Right lobe of liver (tissue), 4 donors: ENCODE measurements around the gene OR1N2.

Source experiments
- POLR2A ChIP-seq: fragments of 450-650 bp; IDR thresholded peaks from one replicate; pipeline ENCODE4 v1.6.1; 2017; ENCODE audit warnings: antibody characterized with exemption, mild to moderate bottlenecking
- TF ChIP-seq, protein P1 (sequence below), 4 donors: fragments of 200-600 bp in 3 of 4; fragments of 450-650 bp in 1 of 4; IDR thresholded peaks; one replicate each; pipeline versions ENCODE4 v1.5.1 to v1.8.0; 2016 to 2022; ENCODE audit warnings: antibody characterized with exemption in 4 of 4, mild to moderate bottlenecking in 2 of 4
- donor health status: DM: no; HTN: no; CAD: no.
- donor health status: DM: no; HTN: no; CAD: no.
- donor health status: DM: no; HTN: yes; CAD: no.

DNA sequence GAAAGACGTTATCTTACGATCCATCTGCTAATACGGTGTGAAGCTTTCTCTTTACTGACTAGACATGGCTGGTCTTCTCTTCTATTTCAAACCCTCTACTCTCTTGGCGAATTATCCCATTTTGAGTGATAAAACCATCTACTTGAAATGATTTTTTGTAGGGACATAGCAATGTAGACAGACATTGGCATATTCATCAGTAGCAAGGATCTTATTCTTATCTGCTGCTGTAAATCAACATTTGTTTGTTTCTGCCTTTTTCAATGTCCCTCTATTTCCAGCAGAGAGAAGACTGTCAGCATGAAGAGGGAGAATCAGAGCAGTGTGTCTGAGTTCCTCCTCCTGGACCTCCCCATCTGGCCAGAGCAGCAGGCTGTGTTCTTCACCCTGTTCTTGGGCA is 34.1 kb upstream of the OR1N2 start, which contains the start of gene OR1J4:
- no peak for TF ChIP-seq POLR2A
- TF ChIP-seq, protein P1, sequence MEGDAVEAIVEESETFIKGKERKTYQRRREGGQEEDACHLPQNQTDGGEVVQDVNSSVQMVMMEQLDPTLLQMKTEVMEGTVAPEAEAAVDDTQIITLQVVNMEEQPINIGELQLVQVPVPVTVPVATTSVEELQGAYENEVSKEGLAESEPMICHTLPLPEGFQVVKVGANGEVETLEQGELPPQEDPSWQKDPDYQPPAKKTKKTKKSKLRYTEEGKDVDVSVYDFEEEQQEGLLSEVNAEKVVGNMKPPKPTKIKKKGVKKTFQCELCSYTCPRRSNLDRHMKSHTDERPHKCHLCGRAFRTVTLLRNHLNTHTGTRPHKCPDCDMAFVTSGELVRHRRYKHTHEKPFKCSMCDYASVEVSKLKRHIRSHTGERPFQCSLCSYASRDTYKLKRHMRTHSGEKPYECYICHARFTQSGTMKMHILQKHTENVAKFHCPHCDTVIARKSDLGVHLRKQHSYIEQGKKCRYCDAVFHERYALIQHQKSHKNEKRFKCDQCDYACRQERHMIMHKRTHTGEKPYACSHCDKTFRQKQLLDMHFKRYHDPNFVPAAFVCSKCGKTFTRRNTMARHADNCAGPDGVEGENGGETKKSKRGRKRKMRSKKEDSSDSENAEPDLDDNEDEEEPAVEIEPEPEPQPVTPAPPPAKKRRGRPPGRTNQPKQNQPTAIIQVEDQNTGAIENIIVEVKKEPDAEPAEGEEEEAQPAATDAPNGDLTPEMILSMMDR (IDR thresholded peaks at IDR 0.05) = no peak
